PC-3 (cell line): ENCODE data around the gene LENG1.

Experiments
- EZH2 ChIP-seq: fragments of 300-600 bp; sonication (generic); IDR thresholded peaks from one replicate; pipeline ENCODE4 v1.6.1; 2017; ENCODE audit warnings: antibody characterized with exemption, mild to moderate bottlenecking, low read length; ENCODE audit not compliant: unreplicated experiment
- EZH2phosphoT487 ChIP-seq: fragments of 300-600 bp; sonication (generic); IDR thresholded peaks from 2 replicates; pipeline ENCODE4 v1.6.1; 2018; ENCODE audit warnings: mild to moderate bottlenecking, antibody characterized with exemption, low read length, borderline replicate concordance
- TF ChIP-seq, protein P1 (sequence below): fragments of 300-600 bp; sonication (generic); conservative IDR thresholded peaks from 2 replicates; pipeline ENCODE4 v1.5.1; 2017; ENCODE audit warnings: antibody characterized with exemption, low read depth, mild to moderate bottlenecking, low read length

DNA sequence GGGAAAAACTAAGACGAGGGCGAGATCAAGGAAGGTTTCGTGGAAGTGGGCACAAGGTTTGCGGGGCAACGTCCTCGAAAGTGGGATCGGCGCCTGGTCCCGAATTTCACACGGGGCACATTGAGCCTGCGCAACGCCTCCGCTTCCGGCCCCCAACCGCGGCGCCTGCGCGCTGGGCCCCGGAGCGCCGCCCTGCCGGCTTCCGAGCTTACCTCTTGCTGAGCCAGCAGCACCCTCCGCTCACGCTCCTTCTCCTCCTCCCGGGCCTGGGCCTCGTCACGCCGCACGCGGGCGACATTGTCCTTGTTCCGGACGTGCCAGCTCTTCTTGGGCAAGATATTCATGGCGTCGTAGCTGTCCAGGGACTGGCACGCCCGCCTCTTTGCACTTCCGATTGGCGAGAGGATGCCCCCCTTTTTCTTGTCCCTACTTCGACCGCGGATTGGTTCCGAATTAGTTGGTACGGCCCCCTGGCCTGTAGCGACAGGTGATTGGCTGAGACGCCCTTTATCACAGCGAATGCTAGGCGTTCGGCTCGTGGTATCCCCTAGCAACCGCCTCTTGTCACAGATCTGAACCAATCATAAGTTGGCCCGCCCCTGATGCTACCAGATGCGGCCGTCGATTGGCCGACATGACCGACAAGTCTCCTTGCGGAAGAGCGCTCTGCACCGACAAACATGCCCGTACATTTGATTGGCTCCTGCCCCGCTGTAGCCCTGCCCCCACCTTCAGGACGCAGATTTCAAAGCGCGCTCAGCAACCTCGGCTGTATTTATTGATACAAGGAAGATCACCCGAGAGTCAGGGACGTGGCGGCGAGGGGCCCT is at the start of gene LENG1:
- no peak for TF ChIP-seq EZH2
- TF ChIP-seq, protein P1, sequence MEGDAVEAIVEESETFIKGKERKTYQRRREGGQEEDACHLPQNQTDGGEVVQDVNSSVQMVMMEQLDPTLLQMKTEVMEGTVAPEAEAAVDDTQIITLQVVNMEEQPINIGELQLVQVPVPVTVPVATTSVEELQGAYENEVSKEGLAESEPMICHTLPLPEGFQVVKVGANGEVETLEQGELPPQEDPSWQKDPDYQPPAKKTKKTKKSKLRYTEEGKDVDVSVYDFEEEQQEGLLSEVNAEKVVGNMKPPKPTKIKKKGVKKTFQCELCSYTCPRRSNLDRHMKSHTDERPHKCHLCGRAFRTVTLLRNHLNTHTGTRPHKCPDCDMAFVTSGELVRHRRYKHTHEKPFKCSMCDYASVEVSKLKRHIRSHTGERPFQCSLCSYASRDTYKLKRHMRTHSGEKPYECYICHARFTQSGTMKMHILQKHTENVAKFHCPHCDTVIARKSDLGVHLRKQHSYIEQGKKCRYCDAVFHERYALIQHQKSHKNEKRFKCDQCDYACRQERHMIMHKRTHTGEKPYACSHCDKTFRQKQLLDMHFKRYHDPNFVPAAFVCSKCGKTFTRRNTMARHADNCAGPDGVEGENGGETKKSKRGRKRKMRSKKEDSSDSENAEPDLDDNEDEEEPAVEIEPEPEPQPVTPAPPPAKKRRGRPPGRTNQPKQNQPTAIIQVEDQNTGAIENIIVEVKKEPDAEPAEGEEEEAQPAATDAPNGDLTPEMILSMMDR: peak; percentile 34; the same call in 1 of the 2 replicates
- no peak for TF ChIP-seq EZH2phosphoT487
